Glutamatergic neuron (in vitro differentiated cells): Measurements from ENCODE around the gene DYNLT2B. TPM values are rescaled to one million over a fixed set of nuclear protein-coding genes. Genes with fewer than 3 reads are reported as not detected.
"Not testable (repeated sequence)": the region's sequence is repeated elsewhere in the genome, so short reads cannot be mapped to it uniquely, and the experiment has no call there.

ENCODE experiments used
- DNase-seq: peaks from one replicate; pipeline ENCODE4 v3.0.0; 2022
- H3K27ac Mint-ChIP-seq: one replicate; pipeline ENCODE4 v1.8.0; 2020; ENCODE audit warnings: mild to moderate bottlenecking, mixed read lengths, inconsistent platforms; ENCODE audit not compliant: unreplicated experiment
- H3K27me3 Mint-ChIP-seq: one replicate; pipeline ENCODE4 v1.8.0; 2020; ENCODE audit warnings: mild to moderate bottlenecking, moderate library complexity, mixed read lengths, inconsistent platforms; ENCODE audit not compliant: unreplicated experiment
- H3K36me3 Mint-ChIP-seq: one replicate; pipeline ENCODE4 v1.8.0; 2020; ENCODE audit warnings: mild to moderate bottlenecking, mixed read lengths, inconsistent platforms; ENCODE audit not compliant: unreplicated experiment
- H3K4me1 Mint-ChIP-seq: one replicate; pipeline ENCODE4 v1.8.0; 2020; ENCODE audit warnings: mild to moderate bottlenecking, low read depth, mixed read lengths, inconsistent platforms; ENCODE audit not compliant: unreplicated experiment
- H3K4me3 Mint-ChIP-seq: one replicate; pipeline ENCODE4 v1.8.0; 2020; ENCODE audit warnings: mild to moderate bottlenecking, mixed read lengths, inconsistent platforms; ENCODE audit not compliant: unreplicated experiment
- H3K9me3 Mint-ChIP-seq: one replicate; pipeline ENCODE4 v1.8.0; 2020; ENCODE audit warnings: mild to moderate bottlenecking, moderate library complexity, mixed read lengths, inconsistent platforms; ENCODE audit not compliant: unreplicated experiment
- CTCF ChIP-seq: fragments of 200-600 bp; sonication (generic); IDR thresholded peaks from one replicate; pipeline ENCODE4 v1.5.0; 2021; ENCODE audit not compliant: partially characterized antibody, unreplicated experiment
- total RNA-seq: library from RNA; stranded (reverse); fragmentation: NEBNext Ultra II Directional; extraction: Animal tissue kit (Norgen Biotek cat#: 25700); gene quantifications from one replicate; pipeline ENCODE4 v1.2.1, GENCODE V29; 2021; ENCODE audit not compliant: unreplicated experiment

The DYNLT2B gene
- total RNA-seq, 1 donor from 2014 or later: 14.8 TPM

GRCh38 chr3:196348698-196349097, 30.7 kb upstream of the DYNLT2B start:
- Mint-ChIP-seq H3K36me3 (peaks cover 7% of the 10 kb centered on the region), H3K4me3 (no peak overlapping the region), H3K4me1 (no peaks in the 10 kb centered on the region), H3K9me3 (no peaks in the 10 kb centered on the region), H3K27ac (no peak overlapping the region), H3K27me3 (peaks cover 2% of the 10 kb centered on the region)
- DNase-seq: no peak
- TF ChIP-seq CTCF: no peak

- no peak overlapping the region for H3K27ac Mint-ChIP-seq
Measured at GRCh38 chr3:196344663-196345062, 26.6 kb upstream of the DYNLT2B start.

GRCh38 chr3:196343917-196344316, 25.9 kb upstream of the DYNLT2B start:
- not testable (repeated sequence) for H3K27ac Mint-ChIP-seq, H3K4me3 Mint-ChIP-seq, H3K4me1 Mint-ChIP-seq, DNase-seq, H3K36me3 Mint-ChIP-seq, H3K27me3 Mint-ChIP-seq, H3K9me3 Mint-ChIP-seq

More at GRCh38 chr3:196344663-196345062, 26.6 kb upstream of the DYNLT2B start:
- no peaks in the 10 kb centered on the region for H3K4me1 Mint-ChIP-seq
- DNase-seq: no peak
- H3K9me3 Mint-ChIP-seq: no peaks in the 10 kb centered on the region
- no peak for TF ChIP-seq CTCF
- H3K36me3 Mint-ChIP-seq: peaks cover 7% of the 10 kb centered on the region
- H3K27me3 Mint-ChIP-seq: peaks cover 2% of the 10 kb centered on the region
- no peak overlapping the region for H3K4me3 Mint-ChIP-seq

GRCh38 chr3:196341137-196341536, 23.1 kb upstream of the DYNLT2B start:
- TF ChIP-seq CTCF: no peak
- Mint-ChIP-seq H3K27me3 (no peaks in the 10 kb centered on the region), H3K4me3 (no peak overlapping the region), H3K9me3 (peaks cover 6% of the 10 kb centered on the region), H3K36me3 (peaks cover 7% of the 10 kb centered on the region), H3K4me1 (no peaks in the 10 kb centered on the region), H3K27ac (no peak overlapping the region)
- no peak for DNase-seq

GRCh38 chr3:196340466-196340865, 22.4 kb upstream of the DYNLT2B start:
- no peak for TF ChIP-seq CTCF
- peaks cover 6% of the 10 kb centered on the region for H3K9me3 Mint-ChIP-seq
- no peaks in the 10 kb centered on the region for H3K4me1 Mint-ChIP-seq
- H3K27me3 Mint-ChIP-seq: no peaks in the 10 kb centered on the region
- H3K27ac Mint-ChIP-seq: no peak overlapping the region
- peaks cover 1% of the 10 kb centered on the region for H3K36me3 Mint-ChIP-seq
- H3K4me3 Mint-ChIP-seq: no peak overlapping the region
- DNase-seq: no peak
